Ramos (cell line): ENCODE measurements around the gene TNFAIP8.

Source experiments
- in situ Hi-C: fragments of 300-500 bp; cut with MboI; formaldehyde crosslinking; loops from one replicate; pipeline ENCODE4 v1.14.3; 2022; ENCODE audit warnings: low sequenced_read_pairs; ENCODE audit not compliant: unreplicated experiment

The TNFAIP8 gene

DNA sequence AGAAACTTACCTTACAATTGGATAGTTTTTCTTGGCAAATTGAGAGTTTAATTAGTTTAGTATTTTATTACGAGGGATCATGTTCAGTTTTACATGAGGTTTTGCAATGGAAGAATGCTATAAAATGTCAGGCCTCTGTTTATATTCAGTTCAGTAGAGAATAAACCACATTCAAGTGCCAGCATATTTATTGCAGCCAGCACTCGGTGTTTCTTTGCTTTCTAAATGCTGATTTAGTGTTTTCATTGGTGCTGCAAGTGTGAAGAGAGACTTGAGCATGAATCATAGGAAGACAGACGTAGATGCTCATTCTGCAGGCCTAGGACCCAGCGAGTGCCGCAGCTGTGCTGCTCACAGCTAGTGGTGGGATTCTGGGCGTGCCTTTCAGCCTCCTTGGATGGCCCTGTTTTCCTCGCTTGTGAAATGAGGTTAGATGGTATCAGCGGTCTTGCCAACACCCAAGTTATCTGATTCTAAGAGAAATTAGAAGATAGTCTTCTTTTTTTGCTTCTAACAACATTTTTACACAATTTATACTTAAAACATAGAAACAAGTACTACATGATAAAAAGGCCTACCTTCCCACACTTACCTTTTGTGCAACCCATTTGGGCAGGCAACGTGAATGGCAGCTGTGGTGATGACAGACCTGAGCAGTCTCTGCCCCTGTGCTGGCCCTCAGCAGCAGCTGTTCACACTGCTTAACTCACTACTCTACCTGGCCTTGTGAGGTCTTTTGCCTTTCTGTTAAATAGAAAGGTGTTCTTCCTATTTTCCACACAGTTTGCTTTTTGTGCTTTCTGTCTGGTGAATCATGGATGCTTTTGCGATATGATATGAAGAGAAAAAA is 26.8 kb upstream of the TNFAIP8 start:
- in situ Hi-C loops, result no loop called here

DNA sequence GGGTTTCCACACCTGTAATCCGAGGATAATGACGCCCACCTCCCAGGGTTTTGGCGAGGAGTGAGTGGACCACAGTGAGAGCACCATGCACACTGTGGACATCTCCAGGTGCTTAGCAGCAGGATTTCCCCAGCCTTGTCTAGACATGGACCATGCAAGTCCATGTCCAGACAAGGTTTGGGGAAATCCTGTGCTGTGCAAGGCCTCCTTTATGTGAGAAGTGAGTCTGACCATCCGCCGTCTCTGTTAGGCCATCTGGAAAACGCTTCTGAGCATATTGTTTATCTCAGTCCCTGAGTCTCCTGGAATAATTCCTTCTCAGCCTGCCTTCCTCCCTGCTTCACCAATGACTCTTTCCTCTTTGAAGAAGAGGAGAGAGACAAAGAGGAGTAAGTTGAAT is 26.2 kb upstream of the TNFAIP8 start:
- in situ Hi-C loops, result no loop called here

DNA sequence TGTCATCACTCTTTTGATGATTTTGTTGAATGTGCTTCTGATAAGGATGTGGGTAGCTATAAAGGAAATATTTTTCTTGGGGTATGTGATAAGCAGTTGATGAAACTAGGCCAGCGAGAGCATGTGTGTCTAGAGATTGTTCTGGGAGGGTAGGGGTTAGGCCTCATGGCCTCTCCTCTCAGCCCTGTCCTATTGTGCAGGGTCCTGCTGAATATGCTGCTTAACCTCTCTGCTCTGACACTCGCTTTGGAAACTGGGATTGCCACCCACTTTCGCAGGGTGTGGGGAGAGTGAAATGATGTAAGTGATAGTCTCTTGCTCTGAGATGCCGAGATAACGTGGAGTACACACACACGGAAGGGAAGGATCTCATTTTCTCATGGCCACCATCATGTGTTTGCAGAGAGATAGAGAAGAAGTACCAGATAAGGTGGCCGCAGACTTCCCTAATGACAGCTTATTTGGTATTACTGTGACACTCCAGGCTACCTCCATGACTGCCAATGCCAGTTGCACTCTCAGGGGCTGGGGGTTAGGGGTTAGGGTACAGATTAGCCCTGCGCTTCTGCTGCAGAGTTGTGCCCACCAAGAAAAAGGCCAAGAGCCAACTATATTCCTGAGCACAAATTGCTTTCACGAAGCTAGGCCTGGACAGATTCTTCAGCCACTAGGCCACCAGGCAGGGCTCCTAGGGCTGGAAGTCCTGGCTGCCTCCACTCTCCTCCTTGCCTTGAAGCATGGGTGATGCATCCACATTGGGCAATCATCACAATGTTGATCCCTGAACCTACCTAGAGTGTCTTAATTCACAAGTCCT is 25.2 kb upstream of the TNFAIP8 start:
- in situ Hi-C loops, result no loop called here

DNA sequence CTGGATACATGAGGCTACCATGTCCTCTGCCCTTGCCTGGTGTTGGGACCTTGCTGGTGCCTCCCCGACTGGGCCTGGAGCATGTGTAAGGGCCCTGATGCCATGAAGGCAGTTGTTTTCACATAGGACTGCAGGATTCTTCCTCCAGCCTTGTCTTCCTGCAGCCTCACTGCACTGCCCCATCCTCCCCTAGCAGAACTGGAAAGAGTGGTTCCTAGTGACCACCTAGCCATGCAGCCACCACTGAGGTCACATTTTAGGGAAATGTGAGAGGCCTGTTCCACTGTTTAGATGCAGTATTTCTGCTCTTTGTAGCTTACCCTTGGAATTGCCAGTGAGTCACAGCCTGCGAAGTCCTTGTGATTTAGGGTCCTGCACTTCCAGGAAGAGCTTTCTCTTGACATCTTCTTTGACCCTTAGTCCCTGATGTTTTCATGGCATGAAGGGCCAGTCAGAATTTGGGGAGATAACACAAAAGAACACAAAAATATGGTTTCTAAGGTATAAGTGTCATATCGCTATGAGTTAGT is 24.2 kb upstream of the TNFAIP8 start:
- in situ Hi-C loops, result no loop called here

DNA sequence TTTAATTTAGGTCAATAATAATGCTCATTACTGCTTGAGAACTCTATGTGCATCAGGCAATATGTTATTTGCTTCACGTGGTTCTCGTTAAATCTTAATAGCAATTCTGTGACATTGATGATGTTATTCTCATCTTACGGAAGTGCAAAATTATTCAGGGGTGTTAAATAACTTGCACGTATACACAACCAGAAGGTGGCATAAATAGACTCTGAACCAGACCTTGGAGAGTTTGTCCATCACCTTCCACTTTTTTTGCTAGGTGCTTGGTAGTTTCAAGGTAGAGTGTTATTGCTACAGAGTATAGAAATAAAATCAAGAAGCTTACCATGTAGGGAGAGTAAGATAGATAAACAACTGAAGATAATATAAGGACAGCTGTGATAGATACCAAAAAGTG is 23.6 kb upstream of the TNFAIP8 start:
- in situ Hi-C loops, result no loop called here

DNA sequence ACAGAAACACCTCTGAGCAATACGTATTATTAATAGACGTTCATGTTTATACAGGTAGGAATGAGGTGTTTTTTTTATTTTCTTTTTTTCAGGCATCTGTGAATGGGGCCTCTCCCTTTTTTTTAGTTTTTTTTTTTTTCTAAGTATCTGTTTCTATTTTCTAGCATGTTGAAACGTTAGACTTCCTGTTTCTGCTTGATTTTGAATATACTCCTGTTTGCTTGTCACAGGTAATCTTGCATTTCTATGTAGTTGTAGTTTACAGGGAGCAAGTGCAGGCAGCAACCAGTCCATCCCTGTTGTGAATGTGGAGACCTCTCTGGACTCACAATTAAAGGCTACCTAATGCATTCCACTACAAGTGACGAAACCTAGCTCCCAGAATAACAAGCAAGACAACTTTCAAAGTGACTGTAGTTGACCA is 22.8 kb upstream of the TNFAIP8 start:
- in situ Hi-C loops, result no loop called here

DNA sequence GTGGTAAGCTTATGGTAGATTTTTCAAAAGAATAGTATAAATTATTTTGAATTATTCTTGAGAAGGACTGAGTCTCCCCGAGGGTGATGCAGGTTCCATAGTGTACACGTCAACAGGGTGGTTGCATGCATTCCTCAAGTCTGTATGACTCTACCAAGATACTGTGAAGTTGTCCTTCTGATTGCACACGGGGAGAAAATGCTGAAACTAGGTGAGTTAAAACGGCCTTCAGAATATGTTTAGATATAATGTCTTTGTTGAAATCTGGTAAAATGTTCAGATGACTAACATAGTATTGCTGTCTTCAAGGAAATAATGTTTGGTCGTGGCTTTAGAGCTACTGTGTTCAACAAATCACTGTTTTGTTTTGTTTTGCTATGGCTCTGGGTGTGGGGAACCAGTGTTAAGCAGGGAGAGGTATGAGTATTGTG is 22.4 kb upstream of the TNFAIP8 start:
- in situ Hi-C loops, result no loop called here

DNA sequence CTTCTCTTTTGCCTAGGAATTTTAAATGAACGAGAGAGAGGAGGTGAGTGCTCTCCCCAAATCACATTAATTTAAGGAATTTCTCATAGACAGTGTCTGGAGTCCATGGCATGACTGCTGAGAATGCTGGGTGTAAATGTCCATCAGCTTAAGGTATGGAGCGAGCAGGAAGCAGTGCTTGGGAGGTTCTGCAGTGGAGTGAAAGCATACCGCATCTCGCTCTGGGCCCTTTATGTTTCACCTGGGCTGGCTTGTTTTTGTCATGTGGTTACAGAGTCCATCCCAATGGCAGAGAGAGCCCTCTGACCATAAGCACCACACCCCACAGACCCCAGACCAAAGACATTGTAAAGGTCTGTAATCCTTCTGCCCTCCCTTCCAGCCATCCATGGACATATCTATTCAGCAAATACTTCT is 20.6 kb upstream of the TNFAIP8 start:
- in situ Hi-C loops, result no loop called here

DNA sequence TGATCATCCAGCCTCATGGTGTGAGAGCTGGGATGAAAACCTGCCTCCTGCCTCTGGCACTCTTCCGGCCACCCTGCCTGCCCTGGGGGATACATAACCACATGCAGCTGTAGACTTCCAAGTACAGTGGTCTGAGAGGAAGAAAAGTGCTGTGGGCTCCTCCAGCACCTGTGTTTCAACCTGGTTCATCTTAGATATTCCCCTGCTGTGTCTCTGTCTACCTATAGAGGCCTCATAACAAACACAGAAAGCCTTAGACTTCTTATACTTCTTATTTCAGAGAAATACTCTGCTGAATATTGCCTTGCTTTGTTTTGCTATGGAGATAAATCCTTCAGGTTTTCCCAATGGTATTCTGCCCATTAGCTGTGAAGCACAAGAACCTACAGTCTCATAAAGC is 19.6 kb upstream of the TNFAIP8 start:
- in situ Hi-C loops, result no loop called here

DNA sequence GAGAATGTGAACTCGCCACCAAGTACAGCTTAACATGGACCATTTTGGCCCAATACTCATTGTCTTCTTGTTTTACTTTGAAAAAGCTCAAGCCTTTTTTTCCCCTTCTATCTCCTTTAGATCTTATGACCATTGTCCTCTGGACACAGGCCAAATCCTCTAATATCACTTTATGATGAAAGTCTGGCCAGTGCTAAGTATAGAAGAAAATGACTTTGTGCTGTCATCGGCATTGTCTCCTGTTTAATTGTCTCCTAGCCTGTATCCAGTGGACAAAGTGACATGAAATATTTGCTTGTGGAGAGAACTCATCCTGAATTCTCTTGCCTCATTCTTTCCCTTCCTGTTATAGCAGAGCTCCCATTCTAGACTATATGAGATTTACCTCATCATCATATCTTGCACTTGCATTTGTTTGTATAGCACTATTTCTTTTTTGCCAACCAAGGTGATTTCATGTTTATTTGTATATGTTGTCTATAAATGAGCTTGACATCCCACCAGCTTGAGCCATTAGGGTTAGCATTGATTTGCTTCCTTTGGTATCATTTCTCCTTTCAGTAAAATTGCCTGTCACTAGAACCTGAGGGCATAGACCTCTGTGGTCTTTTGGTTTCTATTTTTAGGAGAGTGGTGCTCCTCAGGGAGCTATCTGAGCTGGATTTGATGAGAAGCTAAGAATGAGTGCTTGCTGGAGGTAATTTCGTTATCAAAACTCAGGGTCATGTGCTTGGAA is 18.8 kb upstream of the TNFAIP8 start:
- in situ Hi-C loops, result no loop called here

DNA sequence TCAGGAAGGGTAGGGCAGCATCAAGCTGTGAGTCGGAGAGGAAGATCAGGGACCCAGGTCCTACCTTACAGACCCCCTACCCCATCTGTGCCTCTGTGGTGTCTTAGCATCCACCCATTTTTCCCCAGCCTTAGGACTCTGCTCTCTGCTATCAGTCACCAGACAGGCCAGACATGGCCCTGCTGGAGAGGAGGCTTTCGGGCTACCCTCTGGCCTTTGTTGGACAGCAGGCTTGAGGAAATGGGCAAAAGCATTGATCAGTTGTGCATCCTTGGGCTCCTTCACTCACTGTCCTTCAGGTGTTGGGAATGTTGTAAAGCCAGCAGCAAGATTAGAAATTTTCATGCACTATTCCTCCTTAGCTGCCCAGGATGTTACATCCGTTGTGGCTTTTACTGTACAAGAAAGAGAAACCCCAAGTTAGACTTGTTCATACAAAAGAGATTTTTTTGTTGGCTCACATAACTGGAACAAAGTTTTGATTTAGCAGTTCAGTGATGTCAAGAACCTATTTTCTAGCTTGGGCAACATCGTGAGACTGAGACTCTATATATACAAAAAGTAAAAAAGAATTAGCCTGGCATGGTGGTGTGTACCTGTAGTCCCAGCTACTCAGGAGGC is 17.4 kb upstream of the TNFAIP8 start:
- in situ Hi-C loops, result no loop called here

DNA sequence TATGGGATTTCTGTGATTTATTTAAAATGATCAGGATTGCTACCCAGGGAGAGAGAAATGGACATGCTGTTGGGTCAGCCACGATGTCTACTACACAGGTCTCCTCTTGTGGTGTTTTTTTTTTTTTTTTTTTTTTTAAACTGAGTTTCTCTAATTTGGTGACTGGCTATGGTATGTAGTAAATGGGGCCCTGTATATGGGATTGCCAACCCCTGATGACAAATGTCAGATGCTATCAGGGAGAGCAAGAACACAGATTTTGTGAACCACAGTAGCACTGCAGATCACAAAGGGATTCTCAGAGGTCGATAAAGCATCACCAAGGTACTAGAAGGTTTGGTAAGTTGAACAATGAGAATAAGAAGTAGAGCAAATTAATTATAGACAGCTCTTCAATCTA is 16.5 kb upstream of the TNFAIP8 start:
- in situ Hi-C loops, result no loop called here

DNA sequence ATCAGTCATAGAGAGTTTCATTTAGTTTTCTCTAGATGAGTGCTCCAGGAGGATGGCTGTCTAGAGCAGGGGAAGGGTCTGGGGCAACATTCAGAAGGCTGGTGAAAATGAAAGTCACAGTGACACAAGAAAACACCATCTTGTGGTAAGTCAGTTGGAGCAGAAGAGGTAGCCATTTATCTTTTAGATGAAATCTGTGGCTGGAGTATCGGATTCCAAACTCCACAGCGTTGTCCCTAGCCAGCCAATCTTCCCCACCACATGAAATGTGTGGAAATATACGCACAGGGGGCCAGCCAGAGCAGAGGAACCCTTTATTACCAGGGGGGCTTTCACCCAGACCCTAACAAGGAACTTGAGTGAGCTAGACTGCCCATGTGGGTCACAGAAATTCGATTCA is 15.9 kb upstream of the TNFAIP8 start:
- in situ Hi-C loops, result no loop called here

DNA sequence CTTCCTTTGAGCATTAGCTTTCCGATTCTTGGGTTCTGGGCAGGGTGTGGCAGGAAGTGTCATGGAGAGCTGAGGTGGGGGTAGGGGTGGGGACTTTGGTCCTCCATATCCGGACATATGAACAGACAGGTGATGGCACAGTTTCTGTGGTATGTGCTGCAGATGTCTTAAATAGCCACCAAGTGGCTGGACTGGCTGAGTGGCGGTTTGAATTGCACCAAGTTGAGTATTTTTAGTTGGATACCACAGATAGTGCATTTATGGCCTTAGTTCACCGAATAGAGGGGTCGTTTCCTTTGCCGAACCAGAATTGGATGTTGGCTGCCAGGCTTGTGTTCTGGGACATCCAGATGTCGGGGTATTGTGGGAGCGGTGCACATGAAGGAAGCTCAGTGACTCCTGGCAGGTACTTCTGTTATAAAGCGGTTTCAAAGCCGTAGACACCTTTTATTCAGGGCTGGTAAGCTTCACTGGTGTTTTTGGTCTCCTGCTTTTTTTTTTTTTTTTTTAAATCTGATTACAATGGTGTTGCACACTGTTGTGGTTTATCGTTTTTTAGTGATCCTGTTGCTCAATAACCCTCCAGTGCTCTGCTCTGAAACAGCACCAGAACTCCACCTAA is 15.1 kb upstream of the TNFAIP8 start:
- in situ Hi-C loops, result no loop called here

DNA sequence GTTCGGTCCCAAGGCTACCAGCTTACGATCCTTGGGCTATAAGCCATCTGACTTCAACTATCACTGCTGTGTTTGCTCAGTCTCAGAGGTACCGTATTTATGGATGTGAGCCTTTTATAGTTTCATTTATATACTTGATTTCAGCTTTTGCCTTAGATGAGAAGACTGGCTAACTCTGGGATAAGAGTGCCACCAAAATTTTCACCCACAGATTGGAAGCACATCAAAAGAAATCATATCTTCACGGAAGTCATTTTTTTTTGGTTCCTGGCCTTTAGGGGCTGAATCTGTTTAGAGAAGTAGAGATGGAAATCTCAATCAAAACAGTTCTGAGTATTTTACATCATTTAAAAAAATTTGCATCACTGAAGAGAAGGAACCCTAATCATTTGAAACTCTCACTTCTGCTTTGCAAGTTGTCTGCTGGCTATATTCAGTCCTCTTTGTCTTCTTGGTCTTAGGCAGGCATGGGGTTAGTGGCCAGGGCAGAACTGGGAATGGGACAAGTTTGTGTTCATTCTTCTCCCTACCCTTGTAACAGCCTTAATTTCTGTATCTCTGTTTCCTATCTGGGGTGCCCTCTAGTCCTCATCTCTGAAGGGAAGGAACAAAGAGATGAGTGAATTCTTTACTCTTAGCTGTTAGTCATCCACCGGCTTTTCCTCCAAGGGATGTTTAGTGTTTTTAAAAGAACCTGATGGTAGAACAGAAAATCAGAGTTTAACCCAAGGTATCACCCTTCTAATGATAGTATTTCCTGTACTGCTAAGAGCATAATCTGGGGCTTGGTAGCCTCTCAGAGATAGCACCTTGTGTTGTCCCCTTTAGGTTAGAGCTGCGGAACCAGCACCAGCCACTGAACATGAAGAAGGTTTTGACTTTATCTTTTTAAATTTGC is 14.1 kb upstream of the TNFAIP8 start:
- in situ Hi-C loops, result no loop called here

DNA sequence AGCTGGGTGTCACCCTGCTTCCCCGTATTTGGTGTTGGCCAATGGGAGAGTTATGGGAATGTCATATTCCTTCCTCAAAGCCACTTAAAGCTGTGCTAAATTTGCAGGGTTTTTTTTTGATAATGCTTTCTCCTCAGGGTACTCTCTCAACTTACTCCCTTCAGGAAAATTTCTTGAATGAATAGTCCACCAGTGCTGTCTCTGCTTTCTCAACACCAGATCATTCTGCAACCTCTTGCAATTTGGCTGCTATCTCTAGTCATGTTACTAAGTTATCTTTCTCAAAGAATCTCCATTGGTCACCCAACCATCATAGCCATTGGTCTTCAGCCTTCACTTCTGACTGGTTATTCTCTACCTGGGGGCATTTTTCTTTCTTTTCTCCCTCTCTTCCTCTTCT is 13.4 kb upstream of the TNFAIP8 start:
- in situ Hi-C loops, result no loop called here

DNA sequence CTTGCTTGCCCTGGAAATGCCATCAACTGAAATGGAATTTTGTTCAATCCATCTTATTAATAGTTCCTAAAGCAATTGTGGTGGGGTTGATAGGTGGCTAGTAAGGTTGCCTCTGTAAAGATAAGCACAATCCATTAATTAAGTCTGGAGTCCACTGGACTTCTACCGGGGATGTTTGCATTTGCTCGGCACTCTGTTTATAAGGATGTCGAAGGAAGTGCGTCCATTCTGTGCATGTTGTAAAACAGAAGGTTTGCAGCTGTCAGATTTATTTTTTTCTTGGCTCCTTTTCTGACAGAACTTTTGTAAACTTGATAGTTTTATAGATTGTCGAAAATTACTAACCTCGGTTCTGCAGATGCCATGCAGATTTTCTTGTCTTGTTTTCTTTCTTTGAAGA is 12.8 kb upstream of the TNFAIP8 start:
- in situ Hi-C loops, result no loop called here

DNA sequence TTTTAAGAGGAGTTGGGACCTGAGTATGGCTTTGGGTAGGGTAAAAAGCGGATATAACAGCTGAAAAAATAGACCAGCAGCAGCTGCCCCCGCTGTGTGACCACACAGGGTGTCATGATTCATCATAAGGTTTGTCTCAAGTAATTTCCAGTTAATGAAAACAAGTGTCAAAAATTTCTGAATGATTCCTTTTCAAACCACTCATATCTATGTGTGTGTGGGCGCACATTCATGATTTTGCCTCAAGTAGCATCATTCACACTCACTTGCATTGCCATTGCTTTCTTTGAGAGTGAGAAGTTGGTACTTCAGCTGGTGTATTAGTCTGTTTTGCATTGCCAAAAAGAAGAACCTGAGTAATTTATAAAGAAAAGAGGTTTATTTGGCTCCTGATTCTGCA is 12.1 kb upstream of the TNFAIP8 start:
- in situ Hi-C loops, result no loop called here

DNA sequence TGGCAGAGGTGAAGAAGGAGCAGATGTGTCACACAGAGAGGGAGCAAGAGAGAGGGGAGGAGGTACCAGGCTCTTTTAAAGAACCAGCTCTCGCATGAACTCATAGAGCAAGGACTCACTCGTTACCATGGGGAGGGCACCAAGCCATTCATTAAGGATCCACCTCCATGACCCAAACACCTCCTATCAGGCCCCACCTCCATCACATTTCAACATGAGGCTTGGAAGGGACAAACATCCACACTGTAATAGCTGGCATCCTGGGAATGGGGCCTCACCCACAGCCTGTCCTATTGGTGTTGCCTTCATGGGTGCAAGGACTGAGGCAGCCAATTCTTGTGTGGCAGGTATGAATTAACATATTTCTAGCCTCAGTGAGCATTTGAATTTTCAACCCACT is 11.6 kb upstream of the TNFAIP8 start:
- in situ Hi-C loops, result no loop called here
